Gastrocnemius medialis (tissue), 4 donors: ENCODE data around the gene NPTX2. TPM values are rescaled to one million over a fixed set of nuclear protein-coding genes. Genes with fewer than 3 reads are reported as not detected.

ENCODE experiments used
- ATAC-seq, 2 donors: fragments of 150-250 bp; one replicate each; pipeline ENCODE4 v1.9.1; 2016
- DNase-seq, 2 donors: peaks; one replicate each; pipeline ENCODE4 v3.0.0-alpha.2; 2019
- H3K27ac ChIP-seq, 4 donors: fragments of 200-600 bp; sonication (generic); 1 replicate in 1 of 4; 2 replicates in 3 of 4; pipeline ENCODE4 v1.5.1; 2016 to 2018; ENCODE audit warnings: mild to moderate bottlenecking in 2 of 4, moderate library complexity in 1 of 4
- H3K27me3 ChIP-seq, 3 donors: fragments of 200-600 bp; sonication (generic) in 2 of 3; 1 replicate in 1 of 3; 2 replicates in 2 of 3; pipeline versions ENCODE4 v1.5.1 to v1.6.0; 2016 to 2019; ENCODE audit warnings: mild to moderate bottlenecking in 1 of 3, moderate library complexity in 1 of 3
- H3K36me3 ChIP-seq, 2 donors: fragments of 200-600 bp; sonication (generic) in 1 of 2; one replicate each; pipeline ENCODE4 v1.5.1; 2017 to 2018
- H3K4me1 ChIP-seq, 2 donors: fragments of 200-600 bp; sonication (generic) in 1 of 2; one replicate each; pipeline ENCODE4 v1.5.1; 2016 to 2017; ENCODE audit warnings: mild to moderate bottlenecking in 2 of 2
- H3K4me3 ChIP-seq, 4 donors: fragments of 200-600 bp; sonication (generic) in 3 of 4; 1 replicate in 1 of 4; 2 replicates in 3 of 4; pipeline ENCODE4 v1.5.1; 2016 to 2019; ENCODE audit warnings: mild to moderate bottlenecking in 2 of 4
- H3K9me3 ChIP-seq, 3 donors: fragments of 200-600 bp; sonication (generic) in 2 of 3; 1 replicate in 1 of 3; 2 replicates in 2 of 3; pipeline ENCODE4 v1.5.1; 2016 to 2019
- CTCF ChIP-seq, 5 experiments: fragments of 450-650 bp in 3 of 5; fragments of 200-600 bp in 2 of 5; sonication (generic) in 2 of 5; IDR thresholded peaks in 4 of 5; conservative IDR thresholded peaks in 1 of 5; 1 replicate in 4 of 5; 2 replicates in 1 of 5; pipeline ENCODE4 v1.5.1; 2016 to 2019; ENCODE audit warnings: antibody characterized with exemption in 5 of 5, mild to moderate bottlenecking in 3 of 5, moderate library complexity in 3 of 5
- POLR2A ChIP-seq, 2 donors: fragments of 450-650 bp; IDR thresholded peaks; one replicate each; pipeline ENCODE4 v1.6.1; 2017; ENCODE audit warnings: antibody characterized with exemption in 2 of 2, mild to moderate bottlenecking in 2 of 2, moderate library complexity in 2 of 2
- in situ Hi-C, 4 donors: fragments of 200-750 bp; cut with MboI; loops; one replicate each; pipeline versions ENCODE4 v1.15.0 to v1.8.0; 2017; ENCODE audit warnings: low sequenced_read_pairs in 4 of 4
- intact Hi-C: fragments of 100-400 bp; cut with DNase I; formaldehyde crosslinking; loops from one replicate; pipeline ENCODE4 v1.15.1; 2023; ENCODE audit warnings: low total_unique reads
- total RNA-seq, 4 donors: library from RNA; depleted of rRNA; stranded (reverse); fragments of >200 nt; gene quantifications; one replicate each; pipeline versions ENCODE4 v1.1.0 to v1.2.3, GENCODE V29; 2016

The NPTX2 gene
- total RNA-seq: 10 to 100 TPM in 3 of 4 donors, 1 to 10 TPM in 1; 9.6 to 22.7 (median 16.6) TPM

- Histone ChIP-seq H3K27me3 (peaks cover 29 to 50% (median 37%) of the 10 kb centered on the region in 3 donors), H3K4me1 (peaks cover 0 to 7% of the 10 kb centered on the region in 2 donors), H3K9me3 (no peaks in the 10 kb centered on the region), H3K36me3 (no peaks in the 10 kb centered on the region), H3K27ac (peak within 1 kb of the TSS in 3 of 4 donors; percentile 55 to 69 (median 55)), H3K4me3 (peak within 1 kb of the TSS; percentile 39 to 53 (median 43))
- in situ Hi-C loops: no loop called here
- peak in 1 of 2 donors; percentile 17 for DNase-seq
- peak; percentile 48 to 66 for ATAC-seq
- peak; percentile 37 to 73 for TF ChIP-seq POLR2A (IDR thresholded peaks at IDR 0.05)
- TF ChIP-seq CTCF (IDR thresholded peaks at IDR 0.05 in 4 of 5, conservative IDR thresholded peaks at IDR 0.05 in 1 of 5): no peak
- intact Hi-C loops: no loop called here
These were observed at the start of gene NPTX2 for GRCh38 chr7:98617051-98617959. TSS of gene NPTX2 (plus strand) at chr7:98617285. CDS start at chr7:98617462, 177 bp downstream.

- DNase-seq (no peak), ATAC-seq (no peak)
- intact Hi-C loops: no loop called here
- Histone ChIP-seq H3K9me3 (no peaks in the 10 kb centered on the region), H3K4me3 (no peak overlapping the region), H3K36me3 (no peaks in the 10 kb centered on the region), H3K27ac (peak overlapping the region; percentile 33 to 81 (median 74)), H3K4me1 (peaks cover 0 to 9% of the 10 kb centered on the region in 2 donors), H3K27me3 (peaks cover 0 to 2% (median 0%) of the 10 kb centered on the region in 3 donors)
- in situ Hi-C loops: no loop called here
- no peak for TF ChIP-seq POLR2A (IDR thresholded peaks at IDR 0.05)
- TF ChIP-seq CTCF (IDR thresholded peaks at IDR 0.05 in 4 of 5, conservative IDR thresholded peaks at IDR 0.05 in 1 of 5): no peak
These were observed 49.1 kb upstream of the NPTX2 start for GRCh38 chr7:98567991-98568390.

GRCh38 chr7:98568891-98569290, 48.2 kb upstream of the NPTX2 start:
- no peak overlapping the region for H3K4me3 ChIP-seq
- peaks cover 0 to 9% of the 10 kb centered on the region in 2 donors for H3K4me1 ChIP-seq
- intact Hi-C loops: no loop called here
- ATAC-seq (no peak), DNase-seq (no peak)
- H3K27ac ChIP-seq: peak overlapping the region; percentile 59 to 81 (median 74)
- peaks cover 0 to 2% (median 0%) of the 10 kb centered on the region in 3 donors for H3K27me3 ChIP-seq
- in situ Hi-C loops: no loop called here
- no peaks in the 10 kb centered on the region for H3K9me3 ChIP-seq
- TF ChIP-seq CTCF (IDR thresholded peaks at IDR 0.05 in 4 of 5, conservative IDR thresholded peaks at IDR 0.05 in 1 of 5): no peak
- TF ChIP-seq POLR2A (IDR thresholded peaks at IDR 0.05): no peak
- H3K36me3 ChIP-seq: no peaks in the 10 kb centered on the region

- Histone ChIP-seq H3K27me3 (peaks cover 0 to 2% (median 0%) of the 10 kb centered on the region in 3 donors), H3K4me1 (peaks cover 0 to 9% of the 10 kb centered on the region in 2 donors), H3K9me3 (no peaks in the 10 kb centered on the region), H3K4me3 (no peak overlapping the region), H3K36me3 (no peaks in the 10 kb centered on the region), H3K27ac (peak overlapping the region; percentile 65 to 81 (median 74))
- in situ Hi-C loops: no loop called here
- ATAC-seq: peak; percentile 67 to 76
- no peak for TF ChIP-seq CTCF (IDR thresholded peaks at IDR 0.05 in 4 of 5, conservative IDR thresholded peaks at IDR 0.05 in 1 of 5)
- peak in 1 of 2 donors; percentile 27 for TF ChIP-seq POLR2A (IDR thresholded peaks at IDR 0.05)
- DNase-seq: peak; percentile 47 to 53
- intact Hi-C loops: no loop called here
These were observed 47.3 kb upstream of the NPTX2 start for GRCh38 chr7:98569691-98570337.
